Hematopoietic multipotent progenitor cell treated with erythropoietin and hydrocortisone succinate and interleukin-3 and kit ligand, for 17 days (in vitro differentiated cells): Measurements from ENCODE around the gene ITIH2.
"Not testable (repeated sequence)": the region's sequence is repeated elsewhere in the genome, so short reads cannot be mapped to it uniquely, and the experiment has no call there.

Experiments used
- DNase-seq: peaks from one replicate; pipeline ENCODE4 v3.0.0-alpha.2; 2015; ENCODE audit warnings: low spot score

Gene ITIH2, protein sequence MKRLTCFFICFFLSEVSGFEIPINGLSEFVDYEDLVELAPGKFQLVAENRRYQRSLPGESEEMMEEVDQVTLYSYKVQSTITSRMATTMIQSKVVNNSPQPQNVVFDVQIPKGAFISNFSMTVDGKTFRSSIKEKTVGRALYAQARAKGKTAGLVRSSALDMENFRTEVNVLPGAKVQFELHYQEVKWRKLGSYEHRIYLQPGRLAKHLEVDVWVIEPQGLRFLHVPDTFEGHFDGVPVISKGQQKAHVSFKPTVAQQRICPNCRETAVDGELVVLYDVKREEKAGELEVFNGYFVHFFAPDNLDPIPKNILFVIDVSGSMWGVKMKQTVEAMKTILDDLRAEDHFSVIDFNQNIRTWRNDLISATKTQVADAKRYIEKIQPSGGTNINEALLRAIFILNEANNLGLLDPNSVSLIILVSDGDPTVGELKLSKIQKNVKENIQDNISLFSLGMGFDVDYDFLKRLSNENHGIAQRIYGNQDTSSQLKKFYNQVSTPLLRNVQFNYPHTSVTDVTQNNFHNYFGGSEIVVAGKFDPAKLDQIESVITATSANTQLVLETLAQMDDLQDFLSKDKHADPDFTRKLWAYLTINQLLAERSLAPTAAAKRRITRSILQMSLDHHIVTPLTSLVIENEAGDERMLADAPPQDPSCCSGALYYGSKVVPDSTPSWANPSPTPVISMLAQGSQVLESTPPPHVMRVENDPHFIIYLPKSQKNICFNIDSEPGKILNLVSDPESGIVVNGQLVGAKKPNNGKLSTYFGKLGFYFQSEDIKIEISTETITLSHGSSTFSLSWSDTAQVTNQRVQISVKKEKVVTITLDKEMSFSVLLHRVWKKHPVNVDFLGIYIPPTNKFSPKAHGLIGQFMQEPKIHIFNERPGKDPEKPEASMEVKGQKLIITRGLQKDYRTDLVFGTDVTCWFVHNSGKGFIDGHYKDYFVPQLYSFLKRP

GRCh38 chr10:7703140-7703539, at the start of gene ITIH2:
Gene ITIH2 (plus strand): TSS chr10:7703316. CDS start chr10:7703435, 119 bp downstream.
- DNase-seq: no peak

DNA sequence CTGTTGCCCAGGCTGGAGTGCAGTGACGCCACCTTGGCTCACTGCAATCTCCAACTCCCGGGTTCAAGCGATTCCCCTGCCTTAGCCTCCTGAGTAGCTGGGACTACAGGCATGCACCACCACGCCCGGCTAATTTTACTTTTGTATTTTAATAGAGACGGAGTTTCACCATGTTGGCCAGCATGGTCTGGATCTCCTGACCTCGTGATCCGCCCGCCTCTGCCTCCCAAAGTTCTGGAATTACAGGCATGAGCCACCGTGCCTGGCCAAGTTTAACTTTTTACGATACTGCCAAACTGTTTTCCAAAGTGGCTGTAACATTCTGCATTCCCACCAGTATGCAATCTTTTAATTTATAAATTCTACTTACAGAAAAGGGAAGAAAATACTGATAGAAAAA, 46.0 kb upstream of the ITIH2 start:
- not testable (repeated sequence) for DNase-seq

- no peak for DNase-seq
These were observed 45.6 kb upstream of the ITIH2 start for GRCh38 chr10:7657552-7657951.

DNA sequence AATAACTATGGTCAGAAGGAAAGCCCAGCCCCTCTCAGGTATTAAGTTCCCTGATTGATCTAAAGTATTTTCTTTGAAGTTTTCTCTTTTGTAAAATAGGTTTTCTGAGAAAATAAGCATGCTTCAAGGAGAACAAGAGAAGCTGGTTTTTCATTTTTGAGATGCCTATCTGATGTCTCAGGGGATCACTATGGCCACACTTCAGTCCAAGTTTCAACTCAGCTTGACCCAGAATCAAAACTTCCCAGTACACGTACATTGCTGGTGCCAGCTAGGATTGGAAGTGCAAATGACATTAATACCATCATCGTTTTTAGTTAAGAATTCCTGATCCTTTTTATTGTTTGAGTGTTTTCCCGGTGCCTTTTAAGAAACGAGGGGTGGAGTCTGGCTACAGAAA, 43.6 kb upstream of the ITIH2 start:
- no peak for DNase-seq

DNA sequence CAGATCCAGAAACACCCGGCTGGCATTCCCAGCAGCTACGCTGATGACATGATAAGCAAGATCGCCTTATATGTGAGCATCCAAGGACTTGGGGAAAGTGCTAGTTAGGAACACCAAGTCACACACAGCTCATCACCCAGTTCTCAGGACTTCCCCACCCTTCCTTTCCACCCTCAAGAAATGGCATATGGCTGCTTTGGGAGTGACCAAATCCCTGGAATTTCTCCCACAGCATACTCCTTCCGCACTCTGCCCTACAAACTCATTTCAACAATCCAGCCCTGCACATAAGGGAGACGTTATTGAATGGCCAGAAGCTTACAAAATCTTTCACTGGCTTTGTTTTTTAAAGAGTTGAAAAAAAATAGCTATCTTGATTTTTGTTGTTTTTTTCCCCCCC, 40.6 kb upstream of the ITIH2 start:
- no peak for DNase-seq

DNA sequence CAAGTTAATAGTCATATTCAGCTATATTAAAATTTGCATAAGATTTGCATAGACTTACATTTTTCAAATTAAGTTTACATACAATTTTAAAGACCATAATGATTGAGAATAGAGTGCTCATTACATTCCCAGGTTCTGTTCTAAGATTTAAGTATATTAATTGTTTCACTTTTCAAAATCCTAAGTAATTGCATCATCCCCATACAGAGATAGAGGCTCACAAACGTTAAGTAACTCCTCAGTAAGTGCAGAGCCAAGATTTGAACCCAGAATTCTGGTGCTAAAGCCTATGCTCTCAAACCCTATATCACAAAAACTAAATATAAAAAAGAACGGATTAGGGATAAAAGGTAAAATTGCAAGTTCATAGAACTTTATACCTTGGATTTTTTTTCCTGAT, 38.4 kb upstream of the ITIH2 start:
- no peak for DNase-seq

DNA sequence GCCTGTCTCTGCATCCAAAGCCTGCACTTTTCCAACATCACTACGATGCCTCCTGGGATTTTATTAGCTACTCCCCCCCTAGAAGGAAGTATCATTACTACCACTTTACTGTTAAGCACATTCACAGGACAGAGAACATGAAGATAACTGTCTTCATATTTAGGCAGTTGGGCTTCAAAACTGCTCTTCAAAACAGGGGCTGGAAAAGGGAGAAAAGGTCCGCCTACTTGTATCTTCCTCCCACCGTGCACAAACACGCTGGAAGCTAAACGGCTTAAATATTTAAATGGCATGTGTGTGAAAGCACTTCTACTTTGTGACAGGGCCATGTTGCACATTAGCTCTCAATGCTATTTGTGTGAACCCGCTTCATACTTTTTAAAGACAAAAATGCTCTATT, 37.3 kb upstream of the ITIH2 start:
- DNase-seq: no peak

GRCh38 chr10:7666253-7667023, 36.7 kb upstream of the ITIH2 start, which contains the start of gene ITIH5:
Gene ITIH5 (minus strand): TSS chr10:7666966. CDS start chr10:7666892, 74 bp downstream.
- no peak for DNase-seq

- DNase-seq: no peak
These were observed 35.6 kb upstream of the ITIH2 start for GRCh38 chr10:7667262-7668141.

- no peak for DNase-seq
These were observed 33.0 kb upstream of the ITIH2 start for GRCh38 chr10:7670157-7670556.

DNA sequence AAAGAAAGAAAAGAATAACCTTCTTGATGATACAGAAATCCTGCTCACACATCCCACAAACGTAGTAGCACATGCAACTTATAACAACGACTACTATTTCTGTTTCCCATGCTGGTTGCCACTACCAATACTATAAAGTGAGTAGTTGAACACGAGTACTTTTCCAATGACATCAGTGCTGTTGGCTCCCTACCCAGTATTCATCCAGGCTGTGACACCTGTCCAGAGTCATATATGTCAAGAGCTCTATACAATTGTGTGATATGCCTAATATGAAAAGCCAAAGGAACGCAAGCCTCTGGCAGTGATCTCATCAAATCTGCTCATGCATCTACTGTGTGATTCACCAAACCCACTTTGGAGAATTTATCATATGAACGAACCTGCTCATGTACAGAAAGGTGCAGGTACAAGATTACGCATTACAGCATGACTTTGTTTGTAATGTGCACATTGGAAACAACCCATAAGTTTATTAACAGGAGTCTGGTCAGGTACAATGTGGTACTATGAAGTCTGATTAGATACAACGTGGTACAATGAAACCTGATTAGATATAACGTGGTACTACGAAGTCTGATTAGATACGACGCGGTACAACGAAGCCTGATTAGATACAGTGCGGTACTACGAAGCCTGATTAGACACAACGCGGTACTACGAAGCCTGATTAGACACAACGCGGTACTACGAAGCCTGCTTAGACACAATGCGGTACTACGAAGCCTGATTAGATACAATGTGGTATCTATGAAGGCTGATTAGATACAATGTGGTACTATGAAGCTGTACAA, 30.6 kb upstream of the ITIH2 start:
- DNase-seq: no peak

DNA sequence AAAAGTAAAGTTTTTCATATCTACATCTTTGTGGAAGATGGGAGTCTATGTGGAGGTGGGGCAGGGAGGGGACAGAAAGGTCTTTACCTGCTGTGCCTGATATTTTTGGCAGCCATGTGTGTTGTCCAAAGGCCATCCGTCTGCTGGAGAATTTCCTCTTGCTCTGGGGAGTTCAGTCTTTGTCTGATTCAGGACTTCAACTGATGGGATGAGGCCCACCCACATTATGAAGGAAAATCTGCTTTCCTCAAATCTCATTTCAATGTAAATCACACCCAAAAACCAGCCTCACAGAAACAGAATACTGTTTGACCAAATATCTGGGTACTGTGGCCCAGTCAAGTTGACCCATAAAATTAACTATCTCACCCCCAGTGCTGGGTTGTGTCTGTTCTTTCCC, 23.9 kb upstream of the ITIH2 start:
- no peak for DNase-seq

DNA sequence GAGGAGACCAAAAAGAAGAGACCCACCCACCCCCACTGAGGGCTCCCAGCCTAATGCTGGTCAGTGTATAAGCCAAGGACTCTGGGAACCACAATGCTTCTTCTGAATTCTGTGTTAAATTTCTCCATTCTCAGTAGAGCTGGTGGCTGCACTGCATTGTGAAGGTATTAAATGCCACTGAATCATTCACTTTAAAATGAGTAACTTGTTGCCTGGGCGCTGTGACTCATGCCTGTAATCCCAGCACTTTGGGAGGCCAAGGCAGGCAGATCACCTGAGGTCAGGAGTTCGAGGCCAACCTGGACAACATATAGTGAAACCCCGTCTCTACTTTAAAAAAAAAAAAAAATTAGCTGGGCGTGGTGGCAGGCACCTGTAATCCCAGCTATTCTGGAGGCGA, 23.0 kb upstream of the ITIH2 start:
- DNase-seq: not testable (repeated sequence)

DNA sequence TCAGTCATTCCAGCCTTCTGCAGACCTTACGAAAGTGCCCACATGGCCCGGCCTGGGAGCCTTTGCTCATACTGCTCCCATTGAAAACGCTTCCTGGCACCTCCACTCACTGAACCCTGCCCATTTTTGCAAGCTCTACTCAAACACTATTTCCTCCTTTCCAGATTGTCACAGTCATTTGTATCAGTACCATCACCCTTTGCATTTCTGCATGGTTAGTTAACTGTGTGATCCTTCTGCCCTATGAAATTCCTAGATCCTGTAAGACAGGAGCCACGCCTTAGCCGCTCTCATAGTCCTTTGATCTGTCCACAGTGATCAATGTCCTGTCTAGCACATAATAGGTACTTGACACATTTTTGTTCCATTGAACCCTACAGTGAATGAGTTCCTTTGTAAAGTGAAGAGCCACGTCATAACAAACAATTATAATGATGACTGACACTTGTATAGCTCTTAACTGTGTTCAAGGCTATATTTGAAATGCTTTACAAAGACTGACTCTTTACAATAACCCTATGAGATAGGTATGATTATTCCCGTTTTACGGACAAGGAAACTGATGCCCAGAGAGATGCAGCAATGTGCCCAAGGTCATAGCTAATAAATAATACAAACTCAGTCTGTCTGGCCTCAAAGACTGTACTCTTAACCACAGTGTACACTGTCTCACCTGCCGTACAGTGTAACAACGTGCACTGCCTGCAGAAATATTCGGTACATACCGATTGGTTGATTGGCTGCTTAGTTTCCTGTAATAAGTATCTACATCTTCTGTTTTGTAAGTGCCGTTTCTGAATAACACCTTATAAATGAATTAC, 16.6 kb upstream of the ITIH2 start:
- no peak for DNase-seq

- DNase-seq: peak; percentile 39
These were observed 15.7 kb upstream of the ITIH2 start for GRCh38 chr10:7687228-7687907.

- DNase-seq: no peak
These were observed 13.5 kb upstream of the ITIH2 start for GRCh38 chr10:7689591-7689990.

DNA sequence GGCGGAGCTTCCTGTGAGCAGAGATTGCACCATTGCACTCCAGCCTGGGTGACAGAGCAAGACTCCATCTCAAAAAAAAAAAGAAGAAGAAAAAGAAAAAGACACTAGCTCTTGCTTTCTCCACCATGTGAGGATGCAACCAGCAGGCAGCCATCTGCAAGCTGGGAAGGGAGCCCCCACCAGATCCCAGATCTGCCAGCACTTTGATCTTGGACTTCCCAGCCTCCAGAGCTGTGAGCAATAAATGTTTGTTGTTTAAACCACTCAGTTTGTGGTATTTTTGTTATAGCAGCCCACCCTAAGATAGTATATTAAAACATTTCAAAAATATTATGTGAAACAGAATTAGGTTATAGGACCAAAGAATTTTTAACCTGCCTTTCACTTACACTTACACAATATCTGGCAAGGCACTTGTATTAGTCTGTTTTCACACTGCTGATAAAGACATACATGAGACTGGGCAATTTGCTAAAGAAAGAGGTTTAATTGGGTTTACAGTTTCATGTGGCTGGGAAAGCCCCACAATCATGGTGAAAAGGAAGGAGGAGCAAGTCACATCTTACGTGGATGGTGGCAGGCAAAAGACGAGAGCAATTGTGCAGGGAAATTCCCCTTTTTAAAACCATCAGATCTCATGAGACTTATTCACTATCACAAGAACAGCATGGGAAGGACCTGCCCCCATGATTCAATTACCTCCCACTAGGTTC, 12.1 kb upstream of the ITIH2 start:
- not testable (repeated sequence) for DNase-seq

- DNase-seq: not testable (repeated sequence)
These were observed 10.7 kb upstream of the ITIH2 start for GRCh38 chr10:7692368-7692767.
